ENCODE data around the gene GOLT1A.

The GOLT1A gene

GRCh38 chr1:204151552-204152309, 62.1 kb downstream of the GOLT1A start, which contains the start of gene ETNK2:
TSS of gene ETNK2 (minus strand) at chr1:204152044. CDS start at chr1:204151852, 192 bp downstream.
- TF ChIP-seq CTCF (IDR thresholded peaks at IDR 0.05; ENCODE audit: insufficient read depth, low read depth, low read length, missing control alignments): no peak
- DNase-seq (ENCODE audit: low read depth): no peak
- H3K4me3 ChIP-seq (ENCODE audit: low read depth, low read length): no peak within 1 kb of the TSS

GRCh38 chr1:204150702-204151551, 62.9 kb downstream of the GOLT1A start:
- no peak overlapping the region for H3K4me3 ChIP-seq (ENCODE audit: low read depth, low read length)
- DNase-seq (ENCODE audit: low read depth): no peak
- TF ChIP-seq CTCF (IDR thresholded peaks at IDR 0.05; ENCODE audit: insufficient read depth, low read depth, low read length, missing control alignments): no peak

- H3K4me3 ChIP-seq (ENCODE audit: low read depth, low read length): no peak overlapping the region
- no peak for TF ChIP-seq CTCF (IDR thresholded peaks at IDR 0.05; ENCODE audit: insufficient read depth, low read depth, low read length, missing control alignments)
- DNase-seq (ENCODE audit: low read depth): no peak
Observed at GRCh38 chr1:204149635-204150565, 63.9 kb downstream of the GOLT1A start.

GRCh38 chr1:204149107-204149506, 64.7 kb downstream of the GOLT1A start:
- TF ChIP-seq CTCF (IDR thresholded peaks at IDR 0.05; ENCODE audit: insufficient read depth, low read depth, low read length, missing control alignments): no peak
- no peak for DNase-seq (ENCODE audit: low read depth)

More at GRCh38 chr1:204149107-204149506, 64.7 kb downstream of the GOLT1A start:
- no peak overlapping the region for H3K4me3 ChIP-seq (ENCODE audit: low read depth, low read length)

Measured in GM12865 (cell line).